Kidney epithelial cell (primary cell): ENCODE measurements around the gene EPS8L3. TPM values are rescaled to one million over a fixed set of nuclear protein-coding genes. Genes with fewer than 3 reads are reported as not detected.
"Not testable (repeated sequence)": the region's sequence is repeated elsewhere in the genome, so short reads cannot be mapped to it uniquely, and the experiment has no call there.

Experiments used
- DNase-seq: peaks from one replicate; pipeline ENCODE4 v3.0.0-alpha.2; 2010; ENCODE audit warnings: low read depth
- H3K27me3 ChIP-seq: 2 replicates; pipeline ENCODE4 v1.6.0; 2011; ENCODE audit warnings: low read length; ENCODE audit not compliant: control insufficient read depth, insufficient read depth
- H3K36me3 ChIP-seq: 2 replicates; pipeline ENCODE4 v1.5.1; 2011; ENCODE audit warnings: low read length; ENCODE audit not compliant: control insufficient read depth, insufficient read depth
- H3K4me3 ChIP-seq: 2 replicates; pipeline ENCODE4 v1.5.1; 2011; ENCODE audit warnings: low read depth, mild to moderate bottlenecking, control low read depth, low read length
- CTCF ChIP-seq: IDR thresholded peaks from 2 replicates; pipeline ENCODE4 v1.5.1; 2011; ENCODE audit warnings: mild to moderate bottlenecking, moderate library complexity, low read length, control low read depth, inconsistent platforms; ENCODE audit not compliant: insufficient read depth, poor library complexity, severe bottlenecking
- total RNA-seq: library from RNA; depleted of rRNA; stranded (reverse); fragments of >200 nt; gene quantifications from 2 replicates; pipeline ENCODE4 v1.2.3, GENCODE V29; 2015

Gene EPS8L3
- total RNA-seq, 1 donor from 2014 or later, result 0.04 TPM

GRCh38 chr1:109705411-109705810 is 58.3 kb downstream of the EPS8L3 start:
- no peak for DNase-seq
- TF ChIP-seq CTCF, result no peak
- Histone ChIP-seq H3K36me3 (no peaks in the 10 kb centered on the region), H3K4me3 (no peak overlapping the region), H3K27me3 (no peaks in the 10 kb centered on the region)

- Histone ChIP-seq H3K36me3 (no peaks in the 10 kb centered on the region), H3K4me3 (no peak overlapping the region), H3K27me3 (no peaks in the 10 kb centered on the region)
- TF ChIP-seq CTCF, result no peak
- no peak for DNase-seq
Observed at GRCh38 chr1:109704173-109704572, 59.5 kb downstream of the EPS8L3 start.

- H3K4me3 ChIP-seq, H3K36me3 ChIP-seq, DNase-seq, H3K27me3 ChIP-seq: not testable (repeated sequence)
Observed at GRCh38 chr1:109702940-109703339, 60.8 kb downstream of the EPS8L3 start.

Other genes starting within 250 kb of the EPS8L3 start
- gene GPR61, start 224.1 kb downstream of the EPS8L3 start, total RNA-seq, result not detected in 2 replicates
- gene GNAI3, start 215.3 kb downstream of the EPS8L3 start, total RNA-seq, result 11.3 and 11.9 TPM in 2 replicates
- not detected in 2 replicates for gene GNAT2, start 144.3 kb downstream of the EPS8L3 start, total RNA-seq
- 51.2 and 65.7 TPM in 2 replicates for gene AMPD2, start 144.1 kb downstream of the EPS8L3 start, total RNA-seq
- gene GSTM4, start 107.8 kb downstream of the EPS8L3 start, total RNA-seq, result 12.7 and 16.2 TPM in 2 replicates
- 3.8 and 5.0 TPM in 2 replicates for gene GSTM2, start 95.9 kb downstream of the EPS8L3 start, total RNA-seq
- gene GSTM1, start 76.1 kb downstream of the EPS8L3 start, total RNA-seq, result 9.7 and 16.3 TPM in 2 replicates
- not detected in 2 replicates for gene GSTM5, start 51.7 kb downstream of the EPS8L3 start, total RNA-seq
- gene GSTM3, start 22.9 kb downstream of the EPS8L3 start, total RNA-seq, result 30.3 and 31.8 TPM in 2 replicates
- 53.4 and 78.5 TPM in 2 replicates for gene CSF1, start 146.9 kb upstream of the EPS8L3 start, total RNA-seq
- gene AHCYL1, start 220.8 kb upstream of the EPS8L3 start, total RNA-seq, result 40.1 and 43.9 TPM in 2 replicates